Right lobe of liver (tissue), 4 donors: Measurements from ENCODE around the gene GPR39.

ENCODE experiments used
- POLR2A ChIP-seq: fragments of 450-650 bp; IDR thresholded peaks from one replicate; pipeline ENCODE4 v1.6.1; 2017; ENCODE audit warnings: antibody characterized with exemption, mild to moderate bottlenecking
- TF ChIP-seq, protein P1 (sequence below), 4 donors: fragments of 200-600 bp in 3 of 4; fragments of 450-650 bp in 1 of 4; IDR thresholded peaks; one replicate each; pipeline versions ENCODE4 v1.5.1 to v1.8.0; 2016 to 2022; ENCODE audit warnings: antibody characterized with exemption in 4 of 4, mild to moderate bottlenecking in 2 of 4
- donor health status: DM: no; HTN: no; CAD: no.
- donor health status: DM: no; HTN: no; CAD: no.
- donor health status: DM: no; HTN: yes; CAD: no.

DNA sequence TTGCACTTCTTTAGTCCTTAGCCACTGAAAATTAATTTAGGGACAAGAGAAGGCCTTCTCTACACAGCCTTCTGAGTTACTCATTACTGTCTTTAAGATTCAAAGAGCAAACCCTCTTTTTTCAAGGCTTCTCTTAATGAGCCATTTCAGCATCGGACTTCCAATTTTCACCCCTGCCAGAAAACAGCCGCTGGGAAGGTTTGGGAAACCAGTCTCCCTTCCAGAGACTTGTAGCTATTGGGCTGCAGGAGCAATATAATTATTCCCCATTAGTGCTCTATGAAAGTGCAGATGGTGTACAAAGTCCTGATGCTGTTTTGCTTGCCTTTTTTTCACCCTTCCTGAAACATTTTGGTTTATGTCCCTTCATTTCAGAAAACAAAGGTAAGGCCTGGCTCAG is 79.3 kb downstream of the GPR39 start:
- TF ChIP-seq, protein P1, sequence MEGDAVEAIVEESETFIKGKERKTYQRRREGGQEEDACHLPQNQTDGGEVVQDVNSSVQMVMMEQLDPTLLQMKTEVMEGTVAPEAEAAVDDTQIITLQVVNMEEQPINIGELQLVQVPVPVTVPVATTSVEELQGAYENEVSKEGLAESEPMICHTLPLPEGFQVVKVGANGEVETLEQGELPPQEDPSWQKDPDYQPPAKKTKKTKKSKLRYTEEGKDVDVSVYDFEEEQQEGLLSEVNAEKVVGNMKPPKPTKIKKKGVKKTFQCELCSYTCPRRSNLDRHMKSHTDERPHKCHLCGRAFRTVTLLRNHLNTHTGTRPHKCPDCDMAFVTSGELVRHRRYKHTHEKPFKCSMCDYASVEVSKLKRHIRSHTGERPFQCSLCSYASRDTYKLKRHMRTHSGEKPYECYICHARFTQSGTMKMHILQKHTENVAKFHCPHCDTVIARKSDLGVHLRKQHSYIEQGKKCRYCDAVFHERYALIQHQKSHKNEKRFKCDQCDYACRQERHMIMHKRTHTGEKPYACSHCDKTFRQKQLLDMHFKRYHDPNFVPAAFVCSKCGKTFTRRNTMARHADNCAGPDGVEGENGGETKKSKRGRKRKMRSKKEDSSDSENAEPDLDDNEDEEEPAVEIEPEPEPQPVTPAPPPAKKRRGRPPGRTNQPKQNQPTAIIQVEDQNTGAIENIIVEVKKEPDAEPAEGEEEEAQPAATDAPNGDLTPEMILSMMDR (IDR thresholded peaks at IDR 0.05) = no peak
- no peak for TF ChIP-seq POLR2A
